Middle frontal gyrus (tissue), 1 donor: Measurements from ENCODE around the gene C6orf141.

Experiments
- DNase-seq: peaks from one replicate; pipeline ENCODE4 v3.0.0-alpha.2; 2015; ENCODE audit warnings: low spot score; ENCODE audit errors: extremely low spot score

Gene C6orf141

GRCh38 chr6:49550492-49551077 is at the start of gene C6orf141:
Gene C6orf141 (plus strand): TSS chr6:49550668. CDS start chr6:49550793, 125 bp downstream.
- no peak for DNase-seq

GRCh38 chr6:49504666-49505065 is 45.8 kb upstream of the C6orf141 start:
- no peak for DNase-seq

DNA sequence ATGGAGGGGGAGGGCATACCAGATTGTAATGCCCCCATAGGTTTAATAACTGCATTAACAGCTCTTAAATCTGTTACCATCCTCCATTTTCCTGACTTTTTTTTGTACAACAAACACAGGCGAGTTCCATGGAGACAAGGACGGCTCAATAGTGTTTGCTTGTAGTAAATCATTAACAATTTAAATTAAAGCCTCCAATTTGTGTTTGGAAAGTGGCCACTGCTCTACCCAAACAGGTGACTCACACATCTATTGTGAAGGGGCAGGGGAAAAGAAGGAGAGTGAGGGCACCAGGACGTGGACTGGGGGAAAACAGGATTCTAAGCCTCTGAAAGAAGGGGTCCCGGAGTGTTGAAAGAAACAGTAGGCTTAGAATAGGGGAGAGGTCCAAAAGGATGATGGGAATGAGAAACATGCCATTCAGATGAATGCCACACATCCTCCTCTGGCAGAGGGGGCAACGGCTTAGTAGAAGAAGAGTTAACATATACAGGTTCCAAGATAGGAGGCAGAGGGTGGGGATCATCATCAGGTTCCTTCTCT is 43.8 kb upstream of the C6orf141 start:
- no peak for DNase-seq

DNA sequence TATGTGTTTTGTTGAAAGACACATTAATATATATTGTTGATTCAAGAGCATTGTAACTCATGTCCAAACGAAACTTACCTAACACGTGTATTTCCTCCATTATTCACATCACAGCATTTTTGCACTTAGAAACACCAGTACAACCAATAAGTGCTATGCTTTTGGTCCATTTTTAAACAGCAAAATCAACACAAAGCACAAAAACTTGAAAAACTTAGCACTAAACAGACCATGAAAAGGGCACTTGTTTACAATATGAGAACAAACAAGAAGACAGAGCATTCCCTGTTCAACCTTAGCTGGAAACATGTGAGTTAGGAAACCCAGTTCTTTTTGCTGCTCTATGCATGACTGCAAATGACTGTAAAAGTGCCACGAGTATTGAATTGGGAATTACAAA is 41.1 kb upstream of the C6orf141 start:
- DNase-seq = no peak

GRCh38 chr6:49513153-49513989 is 37.1 kb upstream of the C6orf141 start:
- DNase-seq = no peak

DNA sequence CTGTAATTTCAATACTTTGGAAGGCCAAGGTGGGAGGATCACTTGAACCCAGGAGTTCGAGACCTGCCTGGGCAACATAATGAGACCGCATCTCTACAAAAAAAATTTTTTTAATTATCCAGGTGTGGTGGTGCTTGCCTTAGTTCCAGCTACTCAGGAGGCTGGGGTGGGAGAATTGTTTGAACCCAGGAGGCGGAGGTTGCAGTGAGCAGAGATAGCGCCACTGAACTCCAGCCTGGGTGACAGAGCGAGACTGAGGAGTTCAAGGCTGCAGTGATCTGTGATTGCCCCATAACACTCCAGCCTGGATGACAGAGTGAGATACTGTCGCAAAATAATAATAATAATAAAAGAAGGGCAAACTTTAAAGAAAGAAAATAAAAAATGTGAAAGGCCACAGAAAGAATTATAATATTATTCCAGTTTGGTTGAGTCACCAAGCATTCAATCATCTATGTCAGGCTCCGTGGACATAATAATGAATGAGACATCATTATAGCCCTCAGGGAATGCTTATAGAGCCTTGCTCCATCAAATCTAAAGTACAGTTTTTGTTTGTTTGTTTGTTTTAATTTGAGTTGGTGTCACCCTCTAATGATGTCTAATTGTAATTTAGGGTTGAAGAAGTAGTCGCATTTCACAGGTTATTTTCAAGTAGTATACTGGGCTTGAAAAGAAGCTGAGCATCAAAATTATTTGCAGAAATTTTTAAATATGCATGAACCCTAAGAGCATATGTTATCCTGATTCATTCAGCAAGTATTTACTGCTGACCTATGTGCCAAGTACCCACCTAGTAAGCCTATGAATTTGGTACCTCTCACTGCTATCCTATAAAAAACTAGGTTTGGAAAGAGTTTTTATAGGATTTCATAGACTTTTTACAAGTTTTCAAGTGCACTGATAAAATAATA is 35.6 kb upstream of the C6orf141 start:
- DNase-seq = no peak

DNA sequence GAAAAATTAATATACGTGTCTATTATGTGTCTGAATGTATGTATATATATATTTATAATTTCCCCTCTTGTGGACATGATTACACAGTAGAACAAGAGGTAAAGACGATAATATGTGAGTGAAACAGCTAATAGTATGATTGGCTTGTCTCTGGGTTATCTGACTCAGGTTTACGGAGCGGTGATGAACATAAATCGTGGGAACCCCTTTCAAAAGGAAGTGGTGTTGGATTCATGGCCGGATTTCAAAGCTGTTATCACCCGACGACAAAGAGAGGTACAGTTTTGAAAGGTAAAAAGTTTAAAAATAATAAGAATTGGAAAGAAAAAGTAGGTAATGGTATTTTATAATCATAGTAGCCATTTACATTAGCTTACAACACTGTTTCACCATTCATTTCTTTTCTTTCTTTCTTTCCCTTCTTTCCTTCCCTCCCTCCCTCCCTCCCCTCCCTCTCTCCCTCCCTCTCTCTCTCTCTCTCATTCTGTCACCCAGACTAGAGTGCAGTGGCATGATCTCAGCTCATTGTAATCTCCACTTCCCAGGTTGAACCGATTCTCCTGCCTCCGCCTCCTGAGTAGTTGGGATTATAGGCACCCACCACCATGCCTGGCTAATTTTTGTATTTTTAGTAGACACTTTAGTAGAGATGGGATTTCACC is 34.9 kb upstream of the C6orf141 start:
- DNase-seq = no peak

- DNase-seq = no peak
Observed at GRCh38 chr6:49516147-49516505, 34.3 kb upstream of the C6orf141 start.

DNA sequence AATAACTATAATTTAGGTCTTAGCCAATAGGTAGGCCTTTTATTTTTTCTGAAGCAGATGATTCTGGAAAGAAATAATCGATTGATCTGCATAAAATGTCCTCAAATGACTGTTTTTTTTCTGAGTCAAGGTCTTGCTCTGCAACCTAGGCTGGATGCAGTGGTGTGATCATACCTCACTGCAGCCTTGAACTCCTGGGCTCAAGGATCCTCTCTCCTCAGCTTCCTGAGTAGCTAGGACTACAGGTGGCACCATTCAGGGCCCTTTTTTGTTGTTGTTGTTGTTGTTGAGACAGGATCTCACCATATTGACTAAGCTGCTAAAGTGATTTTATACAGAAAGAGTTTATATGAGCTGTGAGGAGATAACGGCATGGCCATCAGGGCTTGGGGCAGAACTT is 32.5 kb upstream of the C6orf141 start:
- no peak for DNase-seq

- DNase-seq = no peak
Observed at GRCh38 chr6:49519660-49520059, 30.8 kb upstream of the C6orf141 start.

- no peak for DNase-seq
Observed at GRCh38 chr6:49522710-49523593, 27.5 kb upstream of the C6orf141 start.

- no peak for DNase-seq
Observed at GRCh38 chr6:49523901-49524300, 26.6 kb upstream of the C6orf141 start.

DNA sequence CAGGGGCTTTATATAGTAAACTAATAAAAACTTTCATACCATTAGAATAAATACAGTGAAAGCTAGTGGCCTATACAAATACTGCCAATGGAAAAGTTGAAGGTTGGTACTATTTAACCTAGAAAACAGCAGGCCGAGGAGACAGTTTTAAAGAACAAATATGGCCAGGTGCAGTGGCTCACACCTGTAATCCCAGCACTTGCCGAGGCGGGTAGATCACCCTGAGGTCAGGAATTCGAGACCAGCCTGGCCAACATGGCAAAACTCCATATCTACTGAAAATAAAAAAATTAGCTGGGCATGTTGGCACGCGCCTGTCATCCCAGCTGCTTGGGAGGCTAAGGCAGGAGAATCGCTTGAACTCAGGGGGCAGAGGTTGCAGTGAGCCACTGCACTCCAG is 25.9 kb upstream of the C6orf141 start:
- no peak for DNase-seq

GRCh38 chr6:49526598-49526997 is 23.9 kb upstream of the C6orf141 start:
- DNase-seq = no peak

DNA sequence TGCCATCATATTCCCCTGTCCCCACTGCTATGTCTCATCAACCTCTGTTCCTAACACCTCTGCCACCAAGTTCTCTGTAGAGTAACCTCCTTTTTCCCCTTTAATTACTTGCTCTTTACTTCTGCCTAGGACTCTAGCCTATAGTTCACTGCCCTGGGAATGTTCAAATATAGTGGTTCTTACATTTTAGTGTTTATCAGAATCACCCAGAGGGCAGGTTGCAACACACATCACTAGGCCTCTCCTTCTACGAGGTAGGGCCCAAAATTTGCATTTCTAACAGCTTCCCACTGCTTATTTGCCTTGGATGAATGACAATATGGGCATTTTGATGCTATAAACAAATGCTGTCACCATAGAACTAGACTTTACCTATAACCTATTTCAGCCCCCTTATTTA is 23.1 kb upstream of the C6orf141 start:
- no peak for DNase-seq

DNA sequence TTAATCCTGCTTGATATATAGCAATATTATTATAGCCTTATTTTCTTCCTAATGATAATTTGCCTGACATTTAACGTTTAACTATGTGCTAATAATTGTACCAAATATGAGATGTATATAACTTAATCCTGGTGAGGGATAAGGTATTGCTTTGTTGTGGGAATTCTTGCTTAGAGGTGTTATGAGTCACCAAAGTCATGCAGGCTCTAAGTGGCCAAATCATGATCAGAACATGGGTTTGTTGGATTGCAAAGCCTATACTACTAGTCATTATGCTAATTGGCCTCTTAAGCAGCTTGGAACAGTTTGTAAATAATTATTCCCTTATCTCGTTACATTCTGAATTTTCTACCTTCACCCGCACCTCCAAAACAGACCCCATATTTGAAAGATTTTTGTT is 21.9 kb upstream of the C6orf141 start:
- no peak for DNase-seq

- DNase-seq = no peak
Observed at GRCh38 chr6:49530141-49530776, 20.2 kb upstream of the C6orf141 start.

- DNase-seq = peak; percentile 48
Observed at GRCh38 chr6:49531774-49532569, 18.5 kb upstream of the C6orf141 start.

DNA sequence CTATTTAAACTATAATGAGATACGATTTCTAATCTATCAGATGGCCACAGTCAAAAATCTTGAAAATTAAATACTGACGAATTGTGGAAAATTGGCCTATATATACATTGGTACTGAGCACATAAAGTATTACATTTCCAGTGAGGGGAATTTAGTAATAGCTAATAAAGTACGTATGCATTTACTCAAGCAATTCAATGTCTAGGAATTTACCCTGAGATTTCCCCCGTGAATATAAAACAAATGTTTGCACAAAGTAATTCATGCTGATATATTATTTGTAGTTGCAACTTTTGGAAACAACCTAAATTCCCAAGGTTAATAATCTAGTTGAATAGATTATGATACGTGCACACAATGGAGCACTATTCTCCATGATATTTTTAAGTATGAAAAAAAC is 14.7 kb upstream of the C6orf141 start:
- DNase-seq = no peak
